HG03575 (cell line): ENCODE measurements around the gene DGCR2.

Source experiments
- ATAC-seq: cut with Tn5 transposase; IDR thresholded peaks from one replicate; pipeline ENCODE4 v1.9.1; 2021; ENCODE audit not compliant: unreplicated experiment, insufficient number of reproducible peaks, low FRiP score; ENCODE audit errors: extremely low read depth

DGCR2 gene

GRCh38 chr22:19050117-19050516 is 72.1 kb downstream of the DGCR2 start:
- no peak for ATAC-seq

GRCh38 chr22:19048531-19048930 is 73.7 kb downstream of the DGCR2 start:
- ATAC-seq: no peak

GRCh38 chr22:19047993-19048392 is 74.2 kb downstream of the DGCR2 start:
- ATAC-seq: no peak

- ATAC-seq: no peak
Observed at GRCh38 chr22:19046719-19047609, 75.2 kb downstream of the DGCR2 start.

- no peak for ATAC-seq
Observed at GRCh38 chr22:19046287-19046686, 75.9 kb downstream of the DGCR2 start.

- no peak for ATAC-seq
Observed at GRCh38 chr22:19045094-19045493, 77.1 kb downstream of the DGCR2 start.

GRCh38 chr22:19044381-19044780 is 77.8 kb downstream of the DGCR2 start:
- no peak for ATAC-seq

- ATAC-seq: no peak
Observed at GRCh38 chr22:19043121-19044085, 78.8 kb downstream of the DGCR2 start.

- no peak for ATAC-seq
Observed at GRCh38 chr22:19042285-19043120, 79.7 kb downstream of the DGCR2 start.

- no peak for ATAC-seq
Observed at GRCh38 chr22:19041704-19042074, 80.5 kb downstream of the DGCR2 start.

- ATAC-seq: no peak
Observed at GRCh38 chr22:19040888-19041703, 81.1 kb downstream of the DGCR2 start.

GRCh38 chr22:19040391-19040861 is 81.8 kb downstream of the DGCR2 start:
- no peak for ATAC-seq

GRCh38 chr22:19039796-19040280 is 82.4 kb downstream of the DGCR2 start:
- ATAC-seq: no peak

GRCh38 chr22:19039448-19039780 is 82.8 kb downstream of the DGCR2 start:
- ATAC-seq: no peak

- no peak for ATAC-seq
Observed at GRCh38 chr22:19038728-19039447, 83.3 kb downstream of the DGCR2 start.

GRCh38 chr22:19038164-19038546 is 84.1 kb downstream of the DGCR2 start:
- no peak for ATAC-seq

GRCh38 chr22:19037282-19038163 is 84.7 kb downstream of the DGCR2 start:
- no peak for ATAC-seq
